Measurements from ENCODE around the gene ORC3. TPM values are rescaled to one million over a fixed set of nuclear protein-coding genes. Genes with fewer than 3 reads are reported as not detected.

ORC3 gene
- polyA plus RNA-seq, 1 donor (not counting 4 experiments of a cell fraction or from before 2014, with no cell fraction given): 37.4 TPM

- peak overlapping the region; percentile 89 for H2AFZ ChIP-seq (ENCODE audit: control insufficient read depth, low read length)
Measured at GRCh38 chr6:87701344-87701675, 111.4 kb downstream of the ORC3 start.

GRCh38 chr6:87701676-87702588 lies 112.0 kb downstream of the ORC3 start, which contains the start of gene AKIRIN2:
Gene AKIRIN2 (minus strand): TSS chr6:87702233. CDS start chr6:87701684, 549 bp downstream.
- H2AFZ ChIP-seq (ENCODE audit: control insufficient read depth, low read length): peak within 1 kb of the TSS; percentile 89
- peak within 1 kb of the TSS; percentile 84 for H3K4me2 ChIP-seq (ENCODE audit: control insufficient read depth, extremely low read depth, insufficient read depth, low read depth, low read length)
- H3K4me3 ChIP-seq (ENCODE audit: control insufficient read depth in 2 of 3, extremely low read depth in 1 of 3, insufficient read depth in 2 of 3, low read depth in 1 of 3, low read length in 3 of 3): peak within 1 kb of the TSS; percentile 89 to 91 (median 90)
- no peak for TF ChIP-seq EZH2 (IDR thresholded peaks at IDR 0.05; ENCODE audit: low read length)
- TF ChIP-seq CTCF (optimal IDR thresholded peaks at IDR 0.05 in 1 of 3, IDR thresholded peaks at IDR 0.05 in 1 of 3, conservative IDR thresholded peaks at IDR 0.05 in 1 of 3; ENCODE audit: extremely low read depth in 1 of 3, insufficient read depth in 2 of 3, low read length in 3 of 3): no peak
- FAIRE-seq (no peak), DNase-seq (ENCODE audit: low read depth, low spot score) (peak; percentile 95)
- dilution Hi-C loops (cut with MboI; ENCODE audit: extremely low pct_ligation_motif_present, low sequenced_read_pairs): no loop called here
- H3K9me3 ChIP-seq (ENCODE audit: control insufficient read depth, low read depth, low read length): no peaks in the 10 kb centered on the region
- H3K4me1 ChIP-seq (ENCODE audit: control insufficient read depth, extremely low read depth, insufficient read depth, low read length): peaks cover 9% of the 10 kb centered on the region
- peaks cover 1 to 5% of the 10 kb centered on the region in 2 experiments for H3K36me3 ChIP-seq (ENCODE audit: control insufficient read depth in 2 of 2, extremely low read depth in 1 of 2, insufficient read depth in 2 of 2, low read length in 2 of 2)
- peaks cover 51% of the 10 kb centered on the region for H3K79me2 ChIP-seq (ENCODE audit: control insufficient read depth, insufficient read depth, low read length)
- peaks cover 21% of the 10 kb centered on the region for H4K20me1 ChIP-seq (ENCODE audit: control insufficient read depth, extremely low read depth, insufficient read depth, low read length)
- H3K27me3 ChIP-seq (ENCODE audit: control insufficient read depth, extremely low read depth, insufficient read depth, low read length): no peaks in the 10 kb centered on the region
- peak within 1 kb of the TSS; percentile 94 for H3K9ac ChIP-seq (ENCODE audit: control insufficient read depth, extremely low read depth, insufficient read depth, low read length)
- H3K9me1 ChIP-seq (ENCODE audit: control insufficient read depth, extremely low read depth, insufficient read depth, low read length): no peaks in the 10 kb centered on the region
- H3K27ac ChIP-seq (ENCODE audit: control insufficient read depth, insufficient read depth, low read length): peak within 1 kb of the TSS; percentile 97

More at GRCh38 chr6:87701344-87701675, 111.4 kb downstream of the ORC3 start:
- Histone ChIP-seq H3K9ac (ENCODE audit: control insufficient read depth, extremely low read depth, insufficient read depth, low read length) (peak overlapping the region; percentile 94), H3K9me3 (ENCODE audit: control insufficient read depth, low read depth, low read length) (no peaks in the 10 kb centered on the region), H3K27me3 (ENCODE audit: control insufficient read depth, extremely low read depth, insufficient read depth, low read length) (no peaks in the 10 kb centered on the region), H3K4me1 (ENCODE audit: control insufficient read depth, extremely low read depth, insufficient read depth, low read length) (peaks cover 9% of the 10 kb centered on the region), H3K36me3 (ENCODE audit: control insufficient read depth in 2 of 2, extremely low read depth in 1 of 2, insufficient read depth in 2 of 2, low read length in 2 of 2) (peaks cover 3 to 5% of the 10 kb centered on the region in 2 experiments), H4K20me1 (ENCODE audit: control insufficient read depth, extremely low read depth, insufficient read depth, low read length) (peaks cover 21% of the 10 kb centered on the region), H3K4me3 (ENCODE audit: control insufficient read depth in 2 of 3, extremely low read depth in 1 of 3, insufficient read depth in 2 of 3, low read depth in 1 of 3, low read length in 3 of 3) (peak overlapping the region; percentile 89 to 91 (median 90)), H3K4me2 (ENCODE audit: control insufficient read depth, extremely low read depth, insufficient read depth, low read depth, low read length) (peak overlapping the region; percentile 84), H3K27ac (ENCODE audit: control insufficient read depth, insufficient read depth, low read length) (peak overlapping the region; percentile 97), H3K79me2 (ENCODE audit: control insufficient read depth, insufficient read depth, low read length) (peaks cover 57% of the 10 kb centered on the region), H3K9me1 (ENCODE audit: control insufficient read depth, extremely low read depth, insufficient read depth, low read length) (no peaks in the 10 kb centered on the region)
- dilution Hi-C loops (cut with MboI; ENCODE audit: extremely low pct_ligation_motif_present, low sequenced_read_pairs): no loop called here
- DNase-seq (ENCODE audit: low read depth, low spot score): no peak
- TF ChIP-seq EZH2 (IDR thresholded peaks at IDR 0.05; ENCODE audit: low read length) (no peak), CTCF (optimal IDR thresholded peaks at IDR 0.05 in 1 of 3, IDR thresholded peaks at IDR 0.05 in 1 of 3, conservative IDR thresholded peaks at IDR 0.05 in 1 of 3; ENCODE audit: extremely low read depth in 1 of 3, insufficient read depth in 2 of 3, low read length in 3 of 3) (no peak)
- FAIRE-seq: no peak

Measured in keratinocyte (primary cell).